K562 (cell line): ENCODE data around the gene SORCS2. TPM values are rescaled to one million over a fixed set of nuclear protein-coding genes. Genes with fewer than 3 reads are reported as not detected.

Experiments used
- ATAC-seq: fragments of 200-7000 bp; cut with Tn5 transposase; 3 replicates; pipeline ENCODE4 v1.9.1; 2020; ENCODE audit warnings: moderate library complexity
- BruUV-seq: library from RNA; stranded (reverse); fragments of 400-500 nt; replicated peaks from 2 replicates; lab custom pipeline; 2021; lab: Mats Ljungman, UMichigan
- CTCF ChIA-PET: fragments of 300-600 bp; formaldehyde crosslinking; extraction: SDS; loops from one replicate; lab custom pipeline; 2021; ENCODE audit warnings: low intra/inter-chr PET ratio; lab: Yijun Ruan, JAX
- POLR2A ChIA-PET: fragments of 300-600, 350-650 bp; sonication (Branson Sonifier 250); formaldehyde crosslinking; extraction: SDS; loops from one replicate; lab custom pipeline; 2021; ENCODE audit warnings: antibody characterized with exemption, inconsistent platforms; lab: Yijun Ruan, JAX
- DNase-seq, 4 experiments: peaks; one replicate each; pipeline versions ENCODE4 v3.0.0 to v3.0.0-alpha.2; 2011 to 2018; ENCODE audit warnings: low spot score in 3 of 4, mixed read lengths in 3 of 4; ENCODE audit errors: extremely low read depth in 1 of 4
- FAIRE-seq: peaks from 2 replicates; lab custom pipeline; 2011; peaks lifted over from hg19 to GRCh38; lab: Jason Lieb, UNC
- H2AFZ ChIP-seq: 2 replicates; pipeline ENCODE4 v1.6.0; 2011; ENCODE audit warnings: low read depth, low read length, control low read depth, inconsistent platforms
- H3K27ac ChIP-seq: fragments of 200-600 bp; 3 replicates; pipeline ENCODE4 v1.8.0; 2011; ENCODE audit warnings: low read depth, mild to moderate bottlenecking, control low read depth, inconsistent platforms, low read length, moderate library complexity, mixed read lengths; ENCODE audit errors: extremely low read depth
- H3K27me3 ChIP-seq, 2 experiments: fragments of 300-600 bp in 1 of 2; 2 replicates in 1 of 2; 3 replicates in 1 of 2; pipeline versions ENCODE4 v1.6.0 to v1.8.0; 2011; ENCODE audit warnings: inconsistent platforms in 2 of 2, low read length in 2 of 2, mild to moderate bottlenecking in 1 of 2, mixed read lengths in 1 of 2, moderate library complexity in 1 of 2; ENCODE audit not compliant: control insufficient read depth in 2 of 2, insufficient read depth in 2 of 2
- H3K36me3 ChIP-seq: fragments of 300-600 bp; 3 replicates; pipeline ENCODE4 v1.8.0; 2011; ENCODE audit warnings: mild to moderate bottlenecking, low read length, inconsistent platforms; ENCODE audit not compliant: control insufficient read depth, insufficient read depth
- H3K4me1 ChIP-seq, 2 experiments: fragments of 200-600 bp in 1 of 2; replicated peaks in 1 of 2; 2 replicates in 1 of 2; 3 replicates in 1 of 2; pipeline versions ENCODE4 v1.5.1 to v1.8.0; 2011; ENCODE audit warnings: inconsistent platforms in 2 of 2, low read length in 2 of 2, mild to moderate bottlenecking in 1 of 2, mixed read lengths in 1 of 2, moderate library complexity in 1 of 2; ENCODE audit not compliant: control insufficient read depth in 2 of 2, insufficient read depth in 2 of 2
- H3K4me2 ChIP-seq: 2 replicates; pipeline ENCODE4 v1.6.1; 2011; ENCODE audit warnings: low read length, control low read depth, inconsistent platforms, mixed read lengths; ENCODE audit not compliant: insufficient read depth
- H3K4me3 ChIP-seq: fragments of 200-600 bp; sonication (generic), shearing (Covaris generic); 2 replicates; pipeline ENCODE4 v1.5.1; 2016; ENCODE audit warnings: control low read depth, inconsistent platforms
- H3K79me2 ChIP-seq: fragments of 200-600 bp; 3 replicates; pipeline ENCODE4 v1.8.0; 2011; ENCODE audit warnings: low read length, inconsistent platforms; ENCODE audit not compliant: control insufficient read depth, insufficient read depth
- H3K9ac ChIP-seq, 2 experiments: 2 replicates each; pipeline versions ENCODE4 v1.6.0 to v1.6.1; 2011; ENCODE audit warnings: low read depth in 2 of 2, low read length in 2 of 2, control low read depth in 1 of 2, inconsistent platforms in 1 of 2, mild to moderate bottlenecking in 1 of 2, mixed read lengths in 1 of 2; ENCODE audit not compliant: insufficient read depth in 1 of 2
- H3K9me1 ChIP-seq: one replicate; pipeline ENCODE4 v1.6.0; 2011; ENCODE audit warnings: inconsistent platforms, mild to moderate bottlenecking, low read length, moderate library complexity; ENCODE audit not compliant: control insufficient read depth, insufficient read depth
- H3K9me3 ChIP-seq: replicated peaks from 2 replicates; pipeline ENCODE4 v1.5.1; 2011; ENCODE audit warnings: low read depth, low read length, inconsistent platforms; ENCODE audit not compliant: control insufficient read depth, insufficient read depth
- H4K20me1 ChIP-seq: replicated peaks from 2 replicates; pipeline ENCODE4 v1.6.1; 2011; ENCODE audit warnings: low read length, inconsistent platforms, mixed read lengths; ENCODE audit not compliant: control insufficient read depth, insufficient read depth
- CBFA2T2 ChIP-seq: fragments of 450-650 bp; conservative IDR thresholded peaks from 2 replicates; pipeline ENCODE4 v1.6.1; 2017; ENCODE audit warnings: mild to moderate bottlenecking
- FOSL1 ChIP-seq: fragments of 200-800 bp; sonication (Bioruptor generic); conservative IDR thresholded peaks from 2 replicates; pipeline ENCODE4 v1.6.1; 2016; ENCODE audit warnings: missing genetic modification characterization, missing compliant biosample characterization
- HDAC8 ChIP-seq: fragments of 450-650 bp; IDR thresholded peaks from 2 replicates; pipeline ENCODE4 v1.6.1; 2016; ENCODE audit warnings: mild to moderate bottlenecking, missing genetic modification characterization, moderate library complexity, missing compliant biosample characterization
- SNIP1 ChIP-seq: fragments of 450-650 bp; IDR thresholded peaks from 2 replicates; pipeline ENCODE4 v1.7.1; 2017; ENCODE audit warnings: low read depth, mild to moderate bottlenecking
- ZFP30 ChIP-seq: fragments of 250-450 bp; sonication (Bioruptor Pico); IDR thresholded peaks from 2 replicates; pipeline ENCODE4 v1.8.0; 2022; ENCODE audit warnings: moderate library complexity, mild to moderate bottlenecking, inconsistent platforms, borderline replicate concordance
- ZFP36 ChIP-seq: fragments of 150-350 bp; IDR thresholded peaks from 2 replicates; pipeline ENCODE4 v1.6.1; 2018; ENCODE audit warnings: low read length, low read depth; ENCODE audit not compliant: partially characterized antibody
- ZNF431 ChIP-seq: sonication (generic); formaldehyde crosslinking; IDR thresholded peaks from 2 replicates; pipeline ENCODE4 v1.8.0; 2022; ENCODE audit warnings: mild to moderate bottlenecking, missing genetic modification reagents
- WGBS: fragments of 100-300 bp; shearing (Covaris generic); methylation state at CpG from one replicate; pipeline ENCODE4 v1.1.6; 2016; ENCODE audit warnings: low coverage, mixed read lengths; ENCODE audit not compliant: insufficient coverage; ENCODE audit errors: missing lambda C conversion rate; 5-methylcytosine and 5-hydroxymethylcytosine counted together
- in situ Hi-C: fragments of 300-500 bp; cut with MboI; formaldehyde crosslinking; loops from 4 replicates; pipeline ENCODE4 v1.15.0; 2018; ENCODE audit warnings: inconsistent platforms, mixed read lengths
- intact Hi-C: fragments of 100-400 bp; cut with micrococcal nuclease; formaldehyde crosslinking; loops from 2 replicates; pipeline ENCODE4 v1.14.2; 2022
- polyA plus RNA-seq, 8 experiments: library from polyadenylated mRNA; depleted of rRNA in 4 of 8; stranded (reverse) in 5 of 8; unstranded in 3 of 8; fragments of >200 nt; fragmentation: Nextera tagmentation in 2 of 8; fragmentation: Illumina TruSeq in 1 of 8; extraction: Ambion mirVana in 2 of 8; extraction: Trizol in 1 of 8; gene quantifications; 2 replicates each; pipeline versions ENCODE4 v1.2.1 to v1.2.3, GENCODE V29; 2011 to 2014; ENCODE audit warnings: inconsistent platforms in 1 of 8, missing spikeins in 1 of 8
- total RNA-seq, 7 experiments: library from RNA; depleted of rRNA in 6 of 7; stranded (reverse); fragments of >200 nt in 6 of 7; fragmentation: Illumina TruSeq in 2 of 7; extraction: Trizol in 2 of 7; gene quantifications; 2 replicates each; pipeline versions ENCODE4 v1.2.1 to v1.2.3, GENCODE V29; 2011 to 2021; ENCODE audit warnings: low replicate concordance in 1 of 7

SORCS2 gene
- total and polyA plus RNA-seq, 9 of the 15 experiments (the other 6 are each of a cell fraction or from before 2014, with no cell fraction given): not detected

DNA sequence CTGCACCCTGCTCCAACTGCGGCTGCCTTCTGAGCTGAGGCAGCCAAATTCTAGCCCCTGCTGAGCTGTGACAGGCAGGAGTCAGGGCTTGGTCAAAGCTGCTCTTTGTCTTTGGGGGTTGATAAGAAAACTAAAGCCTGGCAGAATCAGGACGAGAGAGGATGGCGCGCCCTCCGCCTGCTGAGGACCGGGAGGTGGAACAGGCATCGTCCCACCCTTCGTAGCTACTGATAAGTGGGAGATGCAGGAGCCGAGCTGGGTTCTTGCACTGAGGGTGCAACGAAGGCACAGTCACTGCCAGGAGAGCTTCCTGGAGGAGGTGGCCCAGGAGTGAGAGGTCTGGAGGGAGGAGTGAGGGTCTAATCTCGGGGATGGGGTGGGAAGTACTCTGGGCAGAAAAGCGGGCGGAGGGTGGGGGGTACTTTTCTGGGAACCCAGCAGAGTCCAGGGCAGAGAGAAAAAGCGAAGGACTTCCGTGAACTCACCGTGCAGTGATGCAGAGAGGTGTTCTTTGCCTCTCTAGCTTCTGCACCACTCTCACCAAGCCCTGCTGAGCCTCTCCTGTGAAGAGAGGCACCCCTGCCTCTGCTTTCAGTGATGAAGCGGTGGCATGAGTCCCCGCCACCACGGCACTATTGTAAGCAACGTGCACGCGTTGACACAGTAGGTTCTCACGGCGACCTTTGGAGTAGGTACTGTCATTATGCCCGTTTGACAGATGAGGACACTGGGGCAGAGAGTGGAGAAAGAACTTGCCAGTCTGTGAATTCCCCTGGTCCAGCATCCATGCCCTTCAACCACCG, 107.8 kb downstream of the SORCS2 start:
- Histone ChIP-seq H3K27me3 (peaks cover 20 to 63% of the 10 kb centered on the region in 2 experiments), H3K36me3 (no peaks in the 10 kb centered on the region), H2AFZ (no peak overlapping the region), H3K9ac (no peak overlapping the region), H4K20me1 (peaks cover 4% of the 10 kb centered on the region; the same call in 1 of the 2 replicates), H3K9me3 (no peaks in the 10 kb centered on the region), H3K4me1 (no peaks in the 10 kb centered on the region), H3K79me2 (no peaks in the 10 kb centered on the region), H3K9me1 (no peaks in the 10 kb centered on the region)
- no peak for ATAC-seq
- ChIA-PET CTCF (no interaction called here), POLR2A (interaction anchor here (0.6 to 1.1 kb wide), 2 partner anchors 9 to 26 kb away, joined by 3 read pairs; no protein-coding TSS in a partner anchor)
- intact Hi-C loops (loop anchor here (10.0 kb wide), 1 partner anchor 105 kb away; the partner anchor contains the start of gene SORCS2), in situ Hi-C loops (no loop called here)
- FAIRE-seq: no peak
- WGBS: 0% methylated on average over 24 of the region's 26 CpGs
- BruUV-seq: no TSS peak
- TF ChIP-seq ZNF431 (CRISPR knock-in tag) (no peak), FOSL1 (tag) (no peak), SNIP1 (no peak), CBFA2T2 (no peak), HDAC8 (tag) (no peak), ZFP36 (peak; percentile 69), ZFP30 (CRISPR knock-in tag) (no peak)
- TF ChIP-seq, all 486 proteins: peak for 1
- H3K4me3 ChIP-seq: no peak overlapping the region
- H3K4me2 ChIP-seq: no peak overlapping the region
- H3K27ac ChIP-seq: no peak overlapping the region
- no peak for DNase-seq
